Right lobe of liver (tissue), 6 donors: Measurements from ENCODE around the gene ZCCHC8. TPM values are rescaled to one million over a fixed set of nuclear protein-coding genes. Genes with fewer than 3 reads are reported as not detected.
"Not testable (repeated sequence)": the region's sequence is repeated elsewhere in the genome, so short reads cannot be mapped to it uniquely, and the experiment has no call there.

Experiments used
- ATAC-seq, 4 donors: fragments of 200-7000 bp; cut with Tn5 transposase; one replicate each; pipeline ENCODE4 v1.9.1; 2020; ENCODE audit warnings: mild to moderate bottlenecking in 4 of 4, moderate library complexity in 4 of 4
- DNase-seq, 3 donors: peaks; one replicate each; pipeline ENCODE4 v3.0.0-alpha.2; 2020
- H3K27ac ChIP-seq, 3 donors: fragments of 200-600 bp; one replicate each; pipeline ENCODE4 v1.8.0; 2022
- H3K27me3 ChIP-seq, 2 donors: fragments of 200-600 bp; one replicate each; pipeline ENCODE4 v1.8.0; 2022
- H3K36me3 ChIP-seq, 4 donors: fragments of 200-600 bp; sonication (generic) in 1 of 4; one replicate each; pipeline versions ENCODE4 v1.5.1 to v1.8.0; 2017 to 2022; ENCODE audit warnings: control low read depth in 1 of 4
- H3K4me1 ChIP-seq, 4 donors: fragments of 200-600 bp; sonication (generic) in 1 of 4; one replicate each; pipeline versions ENCODE4 v1.5.1 to v1.8.0; 2017 to 2022; ENCODE audit warnings: control low read depth in 1 of 4
- H3K4me3 ChIP-seq, 3 donors: fragments of 200-600 bp; one replicate each; pipeline ENCODE4 v1.8.0; 2022
- H3K9me3 ChIP-seq, 4 donors: fragments of 200-600 bp; sonication (generic) in 1 of 4; one replicate each; pipeline versions ENCODE4 v1.5.1 to v1.8.0; 2017 to 2022; ENCODE audit warnings: control low read depth in 1 of 4
- CTCF ChIP-seq, 4 donors: fragments of 200-600 bp in 3 of 4; fragments of 450-650 bp in 1 of 4; IDR thresholded peaks; one replicate each; pipeline versions ENCODE4 v1.5.1 to v1.8.0; 2016 to 2022; ENCODE audit warnings: antibody characterized with exemption in 4 of 4, mild to moderate bottlenecking in 2 of 4
- POLR2A ChIP-seq: fragments of 450-650 bp; IDR thresholded peaks from one replicate; pipeline ENCODE4 v1.6.1; 2017; ENCODE audit warnings: antibody characterized with exemption, mild to moderate bottlenecking
- WGBS: methylation state at CpG from one replicate; pipeline ENCODE4 v1.1.6; 2018; ENCODE audit warnings: low coverage, low lambda C conversion rate; ENCODE audit not compliant: insufficient coverage; ENCODE audit errors: missing lambda C conversion rate; 5-methylcytosine and 5-hydroxymethylcytosine counted together
- intact Hi-C, 2 donors: fragments of 100-400 bp; cut with DNase I; formaldehyde crosslinking; loops; one replicate each; pipeline versions ENCODE4 v1.11.2 to v1.14.1; 2022
- total RNA-seq, 6 experiments: library from RNA; depleted of rRNA in 2 of 6; stranded (reverse); fragments of >200 nt in 2 of 6; fragmentation: NEBNext Ultra II Directional in 3 of 6; extraction: Animal tissue kit (Norgen Biotek cat#: 25700) in 3 of 6; gene quantifications; one replicate each; pipeline versions ENCODE4 v1.1.0 to v1.2.4, GENCODE V29; 2016 to 2023
- donor health status: DM: no; HTN: yes; CAD: no.
- donor health status: DM: no; HTN: no; CAD: no.
- donor health status: DM: no; HTN: no; CAD: no.
- donor health status: DM: no; HTN: yes; CAD: no.
- donor health status: DM: no; HTN: yes; CAD: no.

Gene ZCCHC8
- total RNA-seq, 6 experiments from 2014 or later, result 8.5 to 13.0 (median 9.3) TPM

- H3K36me3 ChIP-seq, H3K27ac ChIP-seq, H3K27me3 ChIP-seq, intact Hi-C loops, H3K9me3 ChIP-seq, H3K4me1 ChIP-seq, H3K4me3 ChIP-seq: not testable (repeated sequence)
- 54% methylated on average over 8 of the region's 8 CpGs for WGBS
- peak in 1 of 4 donors; percentile 11 for TF ChIP-seq CTCF (IDR thresholded peaks at IDR 0.05)
- ATAC-seq (peak; percentile 26 to 72 (median 60)), DNase-seq (peak in 1 of 3 donors; percentile 50)
Measured at GRCh38 chr12:122438822-122439221, 61.9 kb downstream of the ZCCHC8 start.

- no peak overlapping the region for H3K27ac ChIP-seq
- ATAC-seq, result peak in 1 of 4 donors; percentile 33
Measured at GRCh38 chr12:122437656-122438121, 63.0 kb downstream of the ZCCHC8 start.

GRCh38 chr12:122435186-122435585 is 65.5 kb downstream of the ZCCHC8 start:
- ATAC-seq, result no peak
- H3K27ac ChIP-seq, result no peak overlapping the region
- H3K36me3 ChIP-seq, result no peaks in the 10 kb centered on the region
- DNase-seq, result no peak
- intact Hi-C loops, result no loop called here
- 86% methylated on average over 4 of the region's 4 CpGs for WGBS
- no peaks in the 10 kb centered on the region for H3K27me3 ChIP-seq
- no peaks in the 10 kb centered on the region for H3K9me3 ChIP-seq
- H3K4me3 ChIP-seq, result no peak overlapping the region
- TF ChIP-seq POLR2A, result no peak
- no peak for TF ChIP-seq CTCF (IDR thresholded peaks at IDR 0.05)
- peaks cover 0 to 4% (median 0%) of the 10 kb centered on the region in 4 donors for H3K4me1 ChIP-seq

More at GRCh38 chr12:122437656-122438121, 63.0 kb downstream of the ZCCHC8 start:
- no peak overlapping the region for H3K4me3 ChIP-seq
- no peaks in the 10 kb centered on the region for H3K27me3 ChIP-seq
- no peak for DNase-seq
- no peaks in the 10 kb centered on the region for H3K36me3 ChIP-seq
- H3K9me3 ChIP-seq, result no peaks in the 10 kb centered on the region
- WGBS, result 87% methylated on average over 6 of the region's 8 CpGs
- intact Hi-C loops, result no loop called here
- no peaks in the 10 kb centered on the region for H3K4me1 ChIP-seq
- TF ChIP-seq POLR2A (no peak), CTCF (IDR thresholded peaks at IDR 0.05) (no peak)

GRCh38 chr12:122429043-122429442 is 71.7 kb downstream of the ZCCHC8 start:
- H3K27me3 ChIP-seq, H3K27ac ChIP-seq, ATAC-seq, H3K36me3 ChIP-seq, intact Hi-C loops, H3K4me1 ChIP-seq, H3K9me3 ChIP-seq, H3K4me3 ChIP-seq, DNase-seq: not testable (repeated sequence)
- WGBS, result 100% methylated on average over 1 of the region's 5 CpGs

- intact Hi-C loops, result no loop called here
- WGBS, result 92% methylated on average over 9 of the region's 9 CpGs
Measured at GRCh38 chr12:122427403-122427802, 73.3 kb downstream of the ZCCHC8 start.

More at GRCh38 chr12:122427403-122427802, 73.3 kb downstream of the ZCCHC8 start:
- H3K27me3 ChIP-seq, result no peaks in the 10 kb centered on the region
- ATAC-seq (no peak), DNase-seq (no peak)
- no peaks in the 10 kb centered on the region for H3K9me3 ChIP-seq
- no peak overlapping the region for H3K27ac ChIP-seq
- no peak overlapping the region for H3K4me3 ChIP-seq
- TF ChIP-seq POLR2A (no peak), CTCF (IDR thresholded peaks at IDR 0.05) (no peak)
- no peaks in the 10 kb centered on the region for H3K36me3 ChIP-seq
- peaks cover 0 to 9% (median 0%) of the 10 kb centered on the region in 4 donors for H3K4me1 ChIP-seq
